NCI-H748 (cell line): Measurements from ENCODE around the gene MYOG.
A peak's percentile ranks its signal among the peaks of the same experiment; 100 is the strongest.

Experiments
- DNase-seq: peaks from one replicate; lab custom pipeline; 2025; ENCODE audit not compliant: unreplicated experiment; lab: John Stamatoyannopoulos, UW

The MYOG gene

DNA sequence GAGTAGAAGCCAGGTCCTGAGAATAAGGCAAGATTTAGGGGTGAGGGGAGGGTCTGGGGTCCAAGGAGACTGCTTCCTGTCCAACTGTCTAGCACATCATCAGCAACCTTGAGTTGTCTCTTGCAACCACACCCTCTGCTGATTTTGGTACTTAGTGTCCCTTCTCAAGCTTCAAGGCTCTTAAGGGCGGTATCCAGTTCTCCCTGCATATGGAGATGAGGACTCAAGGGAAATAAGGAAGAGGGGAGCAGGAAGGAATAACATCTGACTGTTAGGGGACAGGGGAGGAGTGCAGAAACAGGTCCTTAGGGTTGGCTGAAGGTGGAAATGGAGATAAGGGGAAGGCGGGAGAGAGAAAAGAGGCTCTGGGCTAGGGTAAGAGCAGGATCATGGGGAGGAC, 12.3 kb downstream of the MYOG start:
- DNase-seq, result no peak

DNA sequence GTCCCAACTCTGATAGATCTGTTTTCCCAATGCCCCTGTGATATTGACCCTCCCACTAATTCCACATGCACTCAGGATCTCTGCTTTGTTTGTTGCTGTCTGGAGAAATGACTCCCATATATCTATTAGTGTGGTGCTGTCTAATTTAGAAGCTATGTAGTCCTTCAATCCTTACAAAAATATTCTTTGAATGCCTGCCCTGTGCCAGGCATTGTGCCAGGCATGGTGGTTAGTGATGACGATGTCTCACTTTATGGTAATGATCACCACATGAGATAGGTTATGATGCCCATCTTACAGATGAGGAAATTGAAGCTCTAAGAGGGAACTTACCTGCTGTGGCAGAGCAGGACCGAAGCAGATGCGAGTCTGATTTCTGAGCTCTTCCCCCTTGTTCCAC, 12.9 kb downstream of the MYOG start:
- no peak for DNase-seq

DNA sequence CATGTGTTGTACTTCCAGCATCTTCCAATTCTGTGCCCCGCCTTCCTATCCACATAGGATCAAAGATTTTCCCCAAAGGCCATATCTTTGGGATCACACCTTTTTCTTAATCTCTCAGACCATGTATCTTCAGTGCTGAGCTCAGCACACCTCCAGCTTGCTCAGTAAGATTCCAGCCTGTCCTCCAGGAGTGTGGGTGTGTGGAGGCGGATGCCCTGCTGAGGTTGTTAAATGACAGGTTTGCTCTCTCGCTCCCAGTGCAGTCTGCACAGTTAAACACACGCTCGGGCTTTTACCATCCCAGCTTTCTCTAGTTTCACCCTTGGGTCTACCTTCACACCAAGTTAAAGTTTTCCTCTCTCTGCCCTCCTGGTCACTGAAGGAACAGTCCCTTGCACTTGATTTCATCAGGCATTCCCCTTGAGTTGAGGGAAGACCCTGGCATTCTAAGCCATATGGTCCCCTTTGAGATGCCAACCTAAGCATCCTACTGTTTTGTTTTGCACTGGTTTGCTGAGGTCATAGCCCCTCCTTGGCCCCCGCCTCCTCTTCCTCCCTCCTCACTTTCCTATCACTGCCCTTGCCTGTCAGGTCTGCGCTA, 13.7 kb downstream of the MYOG start:
- DNase-seq, result no peak

DNA sequence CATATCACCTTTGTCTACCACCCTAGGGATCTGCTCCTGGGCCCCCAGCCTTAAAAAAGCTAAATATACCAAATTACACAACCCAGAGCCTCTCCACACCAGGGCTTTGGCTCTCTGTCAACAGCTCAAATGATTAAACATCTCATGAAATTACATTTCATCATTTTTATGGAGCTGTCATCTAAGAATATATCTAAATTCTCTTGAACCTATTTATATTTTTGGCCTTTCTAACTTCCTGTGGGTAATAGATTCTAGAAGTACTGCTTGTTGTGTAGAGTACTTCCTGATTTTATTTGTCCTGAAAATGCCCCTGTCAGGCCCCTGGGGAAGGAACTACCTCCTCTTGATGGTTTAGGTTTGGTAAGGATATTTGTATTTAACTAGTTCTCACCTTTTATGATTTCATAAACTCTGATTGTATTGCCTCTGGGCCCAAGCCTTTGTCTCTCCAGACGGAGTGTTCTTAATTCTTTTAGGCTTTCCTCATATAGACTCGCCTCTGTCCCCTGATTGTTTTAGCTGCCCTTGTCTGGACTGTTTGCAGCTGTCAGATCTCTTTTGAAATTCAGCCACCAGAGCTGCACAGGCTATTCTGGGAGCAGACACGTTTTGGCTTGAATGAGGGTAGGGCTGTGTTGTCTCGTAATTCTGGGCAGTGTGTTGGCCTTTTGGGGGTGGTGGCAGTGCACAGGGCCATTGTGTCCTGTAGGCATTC, 16.6 kb downstream of the MYOG start:
- DNase-seq, result no peak

DNA sequence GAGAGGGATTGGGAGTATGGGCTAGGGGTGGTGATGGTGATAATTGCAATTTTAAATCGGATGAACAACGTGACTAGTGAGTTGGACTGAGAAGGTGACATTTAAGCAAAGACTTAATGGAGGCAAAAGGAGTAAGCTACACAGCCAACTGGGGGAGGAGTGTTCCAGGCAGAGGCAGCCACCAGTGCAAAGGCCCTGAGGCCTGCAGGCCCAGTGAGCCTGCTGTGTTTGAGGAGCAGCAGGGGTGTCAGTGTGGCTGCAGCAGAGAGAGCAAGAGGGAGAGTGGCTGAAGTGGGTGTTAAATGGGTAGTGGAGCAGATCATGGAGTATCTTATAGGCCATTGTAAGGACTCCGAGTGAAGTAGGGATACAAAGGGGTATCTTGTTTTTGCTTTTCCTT, 18.8 kb downstream of the MYOG start:
- DNase-seq, result no peak

DNA sequence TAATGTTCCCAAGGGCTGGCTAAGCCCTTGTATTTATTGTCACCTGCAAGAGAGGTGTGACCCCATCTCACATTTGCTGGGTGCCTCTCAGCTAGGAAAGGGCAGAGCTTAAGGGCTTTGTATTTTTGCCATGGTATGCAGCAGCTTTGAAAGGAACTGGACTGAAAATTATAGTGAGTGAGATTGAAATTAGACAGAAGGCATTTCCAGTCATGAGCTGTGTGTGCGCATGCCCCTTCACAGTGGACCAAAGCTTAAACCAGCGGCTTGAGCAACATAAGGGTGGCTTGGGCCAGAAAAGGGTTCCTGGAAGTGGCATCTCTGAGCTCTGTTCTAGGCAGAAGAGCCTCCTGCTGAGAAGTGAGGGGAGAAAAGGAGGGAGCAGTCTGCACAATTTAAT, 19.8 kb downstream of the MYOG start:
- no peak for DNase-seq

DNA sequence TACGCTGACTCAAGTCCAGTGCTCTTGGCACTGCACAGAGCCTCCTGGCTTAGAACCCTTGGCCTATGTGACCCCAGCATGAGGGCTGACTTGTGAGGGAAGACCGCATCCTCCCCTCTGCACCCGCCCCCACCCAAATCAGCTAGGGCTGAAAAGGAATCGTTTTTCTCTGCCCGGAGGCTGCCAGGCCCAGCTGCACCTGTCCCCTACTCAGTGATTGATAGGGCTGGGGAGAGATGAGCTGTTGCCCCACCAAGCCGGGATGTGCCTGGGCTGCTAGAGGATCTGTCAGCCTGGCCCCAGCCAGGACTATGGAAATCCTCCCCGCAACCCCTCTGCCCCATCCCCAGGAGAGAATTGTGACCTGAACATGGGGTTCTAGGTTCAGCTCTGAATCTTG, 20.6 kb downstream of the MYOG start:
- DNase-seq, result no peak

DNA sequence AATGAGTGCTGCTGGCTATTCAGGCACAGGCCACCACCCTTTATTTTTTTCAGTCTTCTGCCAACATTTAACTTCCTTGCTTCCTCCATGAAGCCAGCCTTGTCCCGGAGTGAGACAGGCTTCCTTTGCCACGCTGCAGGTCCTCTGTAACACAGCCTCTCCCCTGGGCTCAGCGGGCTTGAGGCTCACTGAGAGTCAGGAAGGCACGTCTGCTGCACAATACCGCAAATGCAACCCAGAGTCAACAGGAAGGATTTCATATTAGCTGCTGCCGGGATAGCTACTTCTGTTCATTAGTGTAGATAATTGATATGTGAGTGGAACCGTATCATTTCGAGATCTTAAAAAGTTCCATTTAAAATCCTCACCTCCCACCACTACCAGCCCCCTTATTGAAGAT, 22.5 kb downstream of the MYOG start:
- no peak for DNase-seq

DNA sequence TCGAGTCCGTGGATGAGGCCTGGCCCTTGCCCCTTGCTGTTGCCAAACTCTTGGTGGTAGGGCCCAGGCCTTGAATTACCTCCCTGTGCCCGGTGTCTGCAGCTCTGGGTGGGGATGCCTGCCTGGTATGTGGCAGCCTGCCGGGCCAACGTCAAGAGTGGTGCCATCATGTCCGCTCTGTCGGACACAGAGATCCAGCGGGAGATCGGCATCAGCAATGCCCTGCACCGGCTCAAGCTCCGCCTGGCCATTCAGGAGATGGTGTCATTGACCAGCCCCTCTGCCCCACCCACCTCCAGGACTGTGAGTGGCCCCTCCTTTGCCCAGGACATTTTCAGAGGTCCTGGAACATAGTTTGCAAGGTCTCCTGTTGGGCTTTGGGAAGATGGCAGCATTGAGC, 25.7 kb downstream of the MYOG start:
- DNase-seq, result no peak

DNA sequence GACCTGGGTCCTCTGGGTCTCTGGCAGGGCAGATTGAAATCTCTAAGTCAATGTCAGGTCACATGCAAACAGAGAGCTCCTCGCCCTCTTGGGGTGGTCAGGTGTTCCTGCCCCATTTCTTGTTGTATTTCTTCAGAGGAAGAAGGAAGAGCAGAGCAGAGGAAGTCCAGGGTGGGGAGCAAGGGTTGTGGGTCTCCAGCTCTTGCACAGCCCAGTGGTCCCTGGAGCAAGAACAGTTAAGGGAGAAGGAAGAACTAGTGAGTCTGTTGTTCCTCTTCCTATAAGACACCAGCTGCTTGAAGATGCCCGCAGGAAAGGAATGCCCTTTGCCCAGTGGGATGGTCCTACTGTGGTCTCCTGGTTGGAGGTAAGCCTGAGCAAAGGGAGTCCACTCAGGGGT, 26.3 kb downstream of the MYOG start:
- no peak for DNase-seq

DNA sequence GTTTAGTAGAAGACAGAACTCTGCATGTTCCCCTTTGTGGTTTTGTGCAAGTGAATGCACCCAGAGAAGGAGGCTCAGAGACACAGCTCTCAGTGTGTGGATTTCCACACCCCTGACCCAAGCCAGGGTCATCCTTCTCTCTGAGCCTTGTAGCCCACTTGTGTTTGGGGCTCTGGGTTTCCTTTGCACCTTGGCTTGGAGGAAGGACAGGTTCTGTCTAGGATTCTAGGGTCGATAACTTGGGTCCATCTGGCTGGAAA, 27.2 kb downstream of the MYOG start:
- no peak for DNase-seq

DNA sequence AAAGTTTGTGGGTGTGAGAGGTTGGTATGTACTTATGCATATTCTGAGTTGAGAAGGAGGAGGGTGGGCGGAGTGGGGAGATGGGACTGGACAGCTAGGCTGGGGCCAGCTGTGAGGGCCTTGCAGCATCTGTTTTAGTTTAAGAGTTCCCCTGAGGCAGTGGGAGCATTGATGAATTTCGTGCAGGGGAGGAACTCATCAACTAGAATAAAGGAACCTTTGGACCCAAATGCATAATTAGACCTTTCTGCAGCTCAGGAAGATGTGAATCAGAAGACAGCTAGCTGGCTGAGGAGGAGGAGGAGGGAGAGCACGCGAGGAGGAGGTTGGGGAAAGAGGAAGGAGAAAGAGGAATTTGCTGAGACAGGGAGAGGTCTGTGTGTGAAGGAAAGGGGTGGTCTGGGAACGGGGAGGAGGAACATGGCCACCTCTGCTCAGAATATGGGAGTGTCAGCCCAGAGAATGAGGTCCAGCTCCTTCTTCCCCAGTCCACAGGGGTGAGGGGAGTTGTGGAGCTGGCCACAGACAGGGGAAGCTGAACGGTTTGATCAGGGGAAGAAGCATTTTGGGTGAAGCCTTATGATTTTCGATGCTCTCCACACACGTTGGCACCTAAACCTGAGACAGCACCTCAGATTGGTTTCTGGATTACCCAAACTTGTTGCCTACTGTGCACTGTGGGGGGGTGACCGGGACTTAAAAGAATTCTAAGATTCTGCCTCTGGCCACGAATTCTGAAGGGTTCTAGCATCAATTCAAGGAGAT, 27.7 kb downstream of the MYOG start:
- no peak for DNase-seq

DNA sequence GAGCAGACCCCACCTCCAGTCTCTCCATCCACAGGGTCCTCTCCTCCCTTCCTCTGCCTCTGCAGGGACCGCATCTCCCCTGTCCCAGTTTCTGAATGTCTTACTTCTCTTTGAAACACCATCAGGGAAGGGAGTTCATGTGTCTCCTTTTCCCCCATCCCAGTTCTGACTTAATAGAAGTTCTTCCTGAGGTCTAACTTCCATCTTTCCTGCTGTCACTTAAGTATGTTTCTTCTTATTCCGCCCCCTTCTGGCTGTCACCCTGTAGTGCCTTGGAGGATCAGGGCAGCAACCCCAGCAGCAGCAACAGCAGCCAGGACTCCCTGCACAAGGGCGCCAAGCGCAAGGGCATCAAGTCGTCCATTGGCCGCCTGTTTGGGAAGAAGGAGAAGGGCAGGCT, 29.3 kb downstream of the MYOG start:
- DNase-seq, result no peak

DNA sequence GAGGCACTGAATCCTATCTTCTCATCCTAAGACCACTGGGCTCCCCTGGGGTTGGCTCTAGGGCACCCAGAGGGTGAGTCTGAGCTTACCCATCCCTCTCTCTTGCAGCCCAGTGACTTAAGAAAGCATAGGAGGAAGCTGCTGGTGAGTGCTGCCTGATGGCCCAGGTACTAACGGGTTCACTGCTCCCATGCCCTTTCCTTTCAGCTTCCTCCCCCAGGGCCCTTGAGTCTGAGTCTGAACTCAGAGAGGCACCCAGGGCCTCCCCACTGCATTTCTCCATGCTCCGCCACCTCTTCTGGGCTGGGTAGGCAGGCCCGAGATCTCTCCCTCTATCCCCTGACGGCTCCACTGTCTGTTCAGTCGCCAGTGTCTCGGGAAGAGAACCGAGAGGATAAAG, 29.8 kb downstream of the MYOG start:
- DNase-seq, result no peak

DNA sequence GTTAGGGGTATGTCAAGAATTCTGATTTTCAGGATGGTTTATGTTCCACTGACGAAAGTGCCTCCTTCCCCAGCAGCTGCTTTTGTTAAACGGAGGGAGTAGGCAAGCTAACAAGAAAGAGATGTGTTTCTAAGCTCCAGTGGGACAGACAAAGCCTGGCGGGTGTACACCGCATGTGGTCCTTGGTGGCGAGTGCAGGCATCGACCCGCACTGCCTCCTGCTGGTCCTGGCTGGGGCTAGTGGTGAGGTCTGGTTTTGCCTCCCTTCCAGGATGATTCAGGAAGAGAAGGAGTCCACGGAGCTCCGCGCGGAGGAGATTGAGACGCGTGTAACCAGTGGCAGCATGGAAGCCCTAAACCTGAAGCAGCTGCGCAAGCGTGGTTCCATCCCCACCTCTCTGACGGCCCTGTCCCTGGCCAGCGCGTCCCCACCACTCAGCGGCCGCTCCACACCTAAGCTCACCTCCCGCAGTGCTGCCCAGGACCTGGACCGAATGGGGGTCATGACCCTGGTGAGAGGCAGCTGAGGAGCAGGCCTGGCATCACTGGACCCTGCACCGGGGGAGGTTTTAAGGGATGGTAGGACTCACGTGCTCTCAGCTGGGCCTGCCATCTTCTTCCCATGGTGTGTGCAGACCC, 30.5 kb downstream of the MYOG start:
- DNase-seq, result no peak

DNA sequence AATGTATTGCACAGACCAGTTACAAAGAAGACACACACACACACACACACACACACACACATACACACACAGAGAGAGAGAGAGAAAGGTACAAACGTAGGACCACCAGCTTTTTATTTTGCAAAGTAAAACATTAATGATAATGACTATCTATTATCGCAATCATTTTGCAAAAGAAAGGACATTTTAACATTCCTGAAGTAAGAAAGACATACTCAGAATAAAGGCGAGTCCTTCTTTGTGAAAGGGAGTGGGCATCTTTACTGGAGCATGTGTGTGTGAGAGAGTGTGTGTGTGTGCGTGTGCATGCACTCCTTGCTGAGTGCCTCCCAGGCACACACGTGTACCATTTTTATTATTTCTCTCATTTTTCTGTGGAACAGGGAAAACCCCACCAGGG, 31.2 kb downstream of the MYOG start:
- no peak for DNase-seq

DNA sequence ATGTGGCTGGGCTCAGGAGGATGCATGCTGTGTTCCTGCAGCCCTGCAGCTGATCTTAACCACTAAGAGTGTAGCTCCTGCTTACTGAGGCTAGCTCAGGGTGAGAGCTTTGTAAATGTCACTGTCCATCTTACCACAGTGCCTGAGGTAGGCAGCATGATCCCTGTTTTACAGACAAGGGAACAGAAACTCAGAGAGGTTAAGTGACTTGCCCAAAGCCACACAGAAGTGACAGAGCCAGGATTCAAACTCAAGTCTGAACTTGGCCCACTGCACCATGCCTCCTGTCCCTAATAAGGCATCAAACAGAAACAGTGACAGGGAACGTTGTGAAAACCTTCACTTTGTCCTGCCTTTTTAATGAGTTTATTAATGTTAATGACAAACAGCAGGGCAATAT, 31.6 kb downstream of the MYOG start:
- DNase-seq, result no peak

DNA sequence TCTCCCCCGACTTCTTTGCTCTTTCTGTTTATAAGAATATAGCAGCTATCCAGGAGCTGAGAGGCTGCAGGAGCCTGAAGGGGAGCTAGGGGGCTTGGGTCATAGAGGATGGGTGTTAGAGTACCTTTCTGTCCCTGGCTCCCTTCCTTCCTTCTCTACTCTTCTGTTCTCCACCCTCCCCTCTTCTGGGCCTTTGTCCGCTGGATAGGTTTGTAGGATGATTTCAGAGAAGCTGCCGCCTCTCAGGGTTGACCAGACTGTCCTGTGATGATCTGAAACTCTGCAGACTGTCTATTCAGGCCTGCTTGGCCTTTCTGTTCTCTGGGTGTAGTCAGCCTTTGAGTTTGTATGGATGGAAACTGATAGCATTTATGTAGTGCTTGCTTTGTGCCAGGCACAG, 33.2 kb downstream of the MYOG start:
- no peak for DNase-seq

DNA sequence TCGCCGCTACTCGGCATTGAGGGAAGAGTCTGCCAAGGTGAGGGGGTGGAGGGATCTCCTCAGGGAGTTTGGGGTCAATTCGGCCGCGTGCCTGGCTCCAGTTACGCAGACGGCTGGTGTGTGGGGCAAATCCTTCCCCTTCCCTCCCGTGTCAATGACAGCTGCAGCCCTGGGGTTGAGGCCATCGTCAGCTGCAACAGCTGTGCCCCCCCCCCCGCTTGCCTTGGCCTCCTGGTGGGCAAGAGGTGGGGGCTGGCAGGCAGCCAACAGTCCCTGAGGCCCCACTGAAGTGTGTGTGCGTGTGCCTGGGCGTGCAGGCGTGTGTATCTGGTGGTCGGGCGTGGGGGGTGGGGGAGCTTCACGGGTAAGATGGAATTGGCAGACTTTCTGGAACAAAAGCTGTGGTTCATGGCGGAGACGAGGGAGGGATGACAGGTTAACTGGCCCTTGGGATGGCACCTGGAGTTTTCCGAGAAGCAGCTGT, 33.9 kb downstream of the MYOG start:
- DNase-seq, result peak; percentile 63

DNA sequence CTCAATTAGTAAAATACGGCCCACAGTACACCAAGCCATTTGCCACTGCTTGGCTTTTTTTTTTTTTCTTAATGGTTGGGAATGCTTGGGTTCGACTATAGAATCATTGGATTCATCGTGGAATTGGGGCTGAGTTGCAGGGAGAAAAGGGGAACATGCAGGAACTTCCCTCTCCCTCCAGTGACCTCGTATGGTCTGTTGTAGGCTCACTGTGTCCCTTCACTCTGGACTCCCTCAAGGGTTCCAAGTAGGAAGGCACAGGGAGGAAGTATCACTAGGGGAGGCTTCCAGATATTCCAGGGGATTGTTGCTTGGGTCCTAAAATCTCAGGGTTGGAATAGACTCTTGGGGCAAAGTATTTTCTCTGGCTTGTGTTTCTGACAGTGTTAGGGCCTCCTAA, 35.0 kb downstream of the MYOG start:
- no peak for DNase-seq

DNA sequence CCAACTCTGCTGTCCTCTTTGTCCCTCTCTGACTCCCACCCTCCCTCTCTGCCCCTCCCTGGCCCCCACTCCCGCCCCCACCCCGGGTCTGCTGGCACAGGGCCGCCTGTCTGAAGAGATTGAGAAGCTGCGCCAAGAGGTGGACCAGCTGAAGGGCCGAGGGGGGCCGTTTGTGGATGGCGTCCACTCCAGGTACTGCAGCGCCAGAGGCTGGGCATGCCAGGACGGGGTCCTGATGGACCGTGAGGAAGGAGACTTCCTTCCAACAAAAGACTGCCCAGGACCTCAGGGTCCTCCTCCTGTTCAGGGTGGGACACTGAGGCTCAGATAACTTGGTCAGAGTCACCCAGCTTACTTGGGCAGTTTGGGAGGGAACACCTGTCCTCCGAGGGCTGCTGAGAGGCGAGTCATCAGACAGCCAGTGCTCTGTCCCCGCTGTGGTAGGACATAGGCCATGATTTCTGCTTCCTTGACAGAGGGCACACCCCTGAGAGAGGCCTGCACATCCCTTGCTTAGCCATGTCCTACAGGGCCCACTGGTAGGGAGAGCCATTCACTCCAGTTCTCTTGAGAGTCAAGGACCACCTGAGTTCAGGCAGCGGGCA, 36.1 kb downstream of the MYOG start:
- DNase-seq, result no peak

DNA sequence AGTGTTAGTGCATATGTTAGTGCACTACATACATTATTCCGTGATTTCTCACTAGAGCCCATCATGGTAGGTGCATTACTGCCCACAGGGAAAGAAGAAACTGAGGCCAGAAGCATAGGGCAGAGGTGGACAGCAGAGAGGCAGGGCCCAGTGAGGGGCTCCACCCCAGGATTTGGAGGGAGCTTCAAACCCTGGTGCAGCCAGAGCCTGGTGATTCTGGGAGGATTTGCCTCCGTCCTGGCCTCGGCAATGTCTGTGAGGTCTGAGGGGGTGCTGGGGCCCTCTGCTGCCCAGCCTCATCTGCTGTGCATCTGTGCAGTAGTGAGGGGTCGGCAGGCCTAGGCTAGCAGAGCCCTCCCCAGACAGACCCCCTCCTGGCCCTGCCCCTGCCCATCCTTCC, 36.7 kb downstream of the MYOG start:
- no peak for DNase-seq
